ENCODE results near the gene PCDH15. TPM values are rescaled to one million over a fixed set of nuclear protein-coding genes. Genes with fewer than 3 reads are reported as not detected.

Gene PCDH15
- total RNA-seq, 1 donor from 2014 or later = 0.25 TPM

DNA sequence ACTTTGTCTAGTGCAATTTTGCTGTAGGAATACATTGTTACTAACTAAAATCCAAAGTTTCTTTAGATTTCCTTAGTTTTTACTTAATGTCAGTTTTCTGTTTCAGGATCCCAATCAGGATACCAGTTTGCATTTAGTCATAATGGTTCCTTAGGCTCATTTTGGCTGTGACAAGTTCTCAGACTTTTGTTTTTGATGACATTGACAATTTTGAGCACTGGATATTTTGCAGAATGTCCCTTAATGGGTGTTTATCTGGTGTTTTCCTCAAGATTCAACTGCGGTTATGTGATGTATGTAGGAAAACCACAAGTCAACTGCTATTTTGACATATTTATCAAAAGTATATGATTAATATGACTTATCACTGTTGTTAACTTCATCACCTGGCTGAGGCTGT lies 482.6 kb downstream of the PCDH15 start:
- Histone ChIP-seq H3K9me3 (no peaks in the 10 kb centered on the region), H3K4me1 (no peaks in the 10 kb centered on the region), H3K27me3 (no peaks in the 10 kb centered on the region), H3K27ac (no peak overlapping the region), H3K4me3 (no peak overlapping the region), H3K36me3 (no peaks in the 10 kb centered on the region)
- TF ChIP-seq POLR2A (IDR thresholded peaks at IDR 0.05) (no peak), POLR2AphosphoS5 (IDR thresholded peaks at IDR 0.05; ENCODE audit: insufficient read depth in 1 of 2, low read depth in 1 of 2) (no peak)
- TF ChIP-seq, protein P1, sequence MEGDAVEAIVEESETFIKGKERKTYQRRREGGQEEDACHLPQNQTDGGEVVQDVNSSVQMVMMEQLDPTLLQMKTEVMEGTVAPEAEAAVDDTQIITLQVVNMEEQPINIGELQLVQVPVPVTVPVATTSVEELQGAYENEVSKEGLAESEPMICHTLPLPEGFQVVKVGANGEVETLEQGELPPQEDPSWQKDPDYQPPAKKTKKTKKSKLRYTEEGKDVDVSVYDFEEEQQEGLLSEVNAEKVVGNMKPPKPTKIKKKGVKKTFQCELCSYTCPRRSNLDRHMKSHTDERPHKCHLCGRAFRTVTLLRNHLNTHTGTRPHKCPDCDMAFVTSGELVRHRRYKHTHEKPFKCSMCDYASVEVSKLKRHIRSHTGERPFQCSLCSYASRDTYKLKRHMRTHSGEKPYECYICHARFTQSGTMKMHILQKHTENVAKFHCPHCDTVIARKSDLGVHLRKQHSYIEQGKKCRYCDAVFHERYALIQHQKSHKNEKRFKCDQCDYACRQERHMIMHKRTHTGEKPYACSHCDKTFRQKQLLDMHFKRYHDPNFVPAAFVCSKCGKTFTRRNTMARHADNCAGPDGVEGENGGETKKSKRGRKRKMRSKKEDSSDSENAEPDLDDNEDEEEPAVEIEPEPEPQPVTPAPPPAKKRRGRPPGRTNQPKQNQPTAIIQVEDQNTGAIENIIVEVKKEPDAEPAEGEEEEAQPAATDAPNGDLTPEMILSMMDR (IDR thresholded peaks at IDR 0.05) = no peak
- no peak for DNase-seq (ENCODE audit: extremely low spot score in 2 of 2)
- intact Hi-C loops (cut with DNase I) = no loop called here

DNA sequence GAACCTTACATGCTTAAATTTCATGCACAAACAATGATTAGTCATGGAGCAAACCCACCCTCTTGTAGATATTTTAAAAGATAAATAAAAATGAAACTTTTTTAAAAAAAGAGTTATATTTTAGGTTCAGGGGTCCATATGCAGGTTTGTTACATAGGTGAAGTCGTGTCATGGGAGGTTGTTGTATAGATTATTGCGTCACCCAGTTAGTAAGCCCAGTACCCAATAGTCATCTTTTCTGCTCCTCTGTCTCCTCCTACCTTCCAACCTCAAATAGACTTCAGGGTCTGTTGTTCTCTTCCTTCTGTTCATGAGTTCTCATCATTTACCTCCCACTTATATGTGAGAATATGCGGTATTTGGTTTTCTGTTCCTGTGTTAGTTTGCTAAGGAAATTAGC lies 486.6 kb downstream of the PCDH15 start:
- no peaks in the 10 kb centered on the region for H3K9me3 ChIP-seq
- no peaks in the 10 kb centered on the region for H3K36me3 ChIP-seq
- H3K27me3 ChIP-seq = no peaks in the 10 kb centered on the region
- H3K4me3 ChIP-seq = no peak overlapping the region
- intact Hi-C loops (cut with DNase I) = no loop called here
- TF ChIP-seq, protein P1 (IDR thresholded peaks at IDR 0.05) = no peak
- TF ChIP-seq POLR2A (IDR thresholded peaks at IDR 0.05) = no peak
- no peak for TF ChIP-seq POLR2AphosphoS5 (IDR thresholded peaks at IDR 0.05; ENCODE audit: insufficient read depth in 1 of 2, low read depth in 1 of 2)
- DNase-seq (ENCODE audit: extremely low spot score in 2 of 2) = no peak
- no peaks in the 10 kb centered on the region for H3K4me1 ChIP-seq
- no peak overlapping the region for H3K27ac ChIP-seq

DNA sequence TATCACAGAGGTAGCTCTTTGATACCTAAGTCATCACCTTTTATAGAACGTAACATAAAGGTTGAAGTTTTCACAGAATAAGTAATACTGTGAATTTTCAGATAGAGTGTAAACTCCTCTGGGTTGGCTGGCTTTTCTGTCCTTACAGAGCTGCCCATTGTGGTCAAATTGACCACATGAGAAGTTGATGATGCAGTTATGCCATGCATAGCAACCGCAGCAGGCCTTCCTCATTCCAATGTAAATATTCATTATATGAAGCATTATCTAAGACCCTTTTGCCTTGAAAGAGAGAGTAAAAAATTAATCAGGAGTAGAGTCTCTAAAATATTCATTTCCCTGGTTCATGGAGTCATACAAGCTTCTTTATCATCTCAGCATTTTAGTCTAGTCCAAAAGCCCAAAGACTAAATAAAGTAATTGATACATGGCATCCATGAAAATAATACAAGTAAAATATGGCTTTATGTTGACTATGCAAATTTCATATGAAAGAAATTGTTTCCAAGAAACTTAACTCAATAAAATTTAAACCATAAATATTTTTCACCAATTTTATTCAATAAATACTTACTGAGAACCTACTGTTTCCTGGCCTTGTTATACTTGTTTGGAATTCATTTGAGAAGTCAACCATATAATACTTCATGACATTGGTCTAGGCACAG lies 516.4 kb downstream of the PCDH15 start:
- no peak overlapping the region for H3K4me3 ChIP-seq
- TF ChIP-seq POLR2AphosphoS5 (IDR thresholded peaks at IDR 0.05; ENCODE audit: insufficient read depth in 1 of 2, low read depth in 1 of 2) (no peak), POLR2A (IDR thresholded peaks at IDR 0.05) (no peak)
- no peaks in the 10 kb centered on the region for H3K27me3 ChIP-seq
- no peaks in the 10 kb centered on the region for H3K4me1 ChIP-seq
- intact Hi-C loops (cut with DNase I) = no loop called here
- no peaks in the 10 kb centered on the region for H3K36me3 ChIP-seq
- DNase-seq (ENCODE audit: extremely low spot score in 2 of 2) = no peak
- H3K9me3 ChIP-seq = no peaks in the 10 kb centered on the region
- H3K27ac ChIP-seq = no peak overlapping the region

DNA sequence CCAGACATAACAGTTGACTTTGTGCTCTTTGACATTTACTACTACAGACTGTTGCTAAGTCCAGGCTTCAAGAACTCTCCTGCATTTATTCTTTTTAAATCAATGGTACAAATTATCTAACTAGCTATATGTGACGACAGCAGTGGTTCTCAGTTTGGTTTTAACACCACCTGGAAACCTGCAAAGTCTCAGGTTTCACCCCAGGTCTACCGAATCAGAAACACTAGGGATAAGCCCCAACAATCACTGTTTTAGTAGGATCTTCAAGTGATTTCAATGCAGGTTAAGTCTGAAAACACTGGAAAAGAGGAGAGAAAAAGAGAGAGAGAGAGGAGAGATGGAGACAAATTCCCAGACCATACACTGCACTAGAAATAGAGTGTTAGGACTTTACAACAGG lies 519.0 kb downstream of the PCDH15 start:
- Histone ChIP-seq H3K4me3 (no peak overlapping the region), H3K27me3 (no peaks in the 10 kb centered on the region), H3K9me3 (no peaks in the 10 kb centered on the region), H3K4me1 (no peaks in the 10 kb centered on the region), H3K36me3 (no peaks in the 10 kb centered on the region), H3K27ac (no peak overlapping the region)
- no peak for DNase-seq (ENCODE audit: extremely low spot score in 2 of 2)
- intact Hi-C loops (cut with DNase I) = no loop called here
- TF ChIP-seq, protein P1 (IDR thresholded peaks at IDR 0.05) = no peak
- TF ChIP-seq POLR2AphosphoS5 (IDR thresholded peaks at IDR 0.05; ENCODE audit: insufficient read depth in 1 of 2, low read depth in 1 of 2) (no peak), POLR2A (IDR thresholded peaks at IDR 0.05) (no peak)

DNA sequence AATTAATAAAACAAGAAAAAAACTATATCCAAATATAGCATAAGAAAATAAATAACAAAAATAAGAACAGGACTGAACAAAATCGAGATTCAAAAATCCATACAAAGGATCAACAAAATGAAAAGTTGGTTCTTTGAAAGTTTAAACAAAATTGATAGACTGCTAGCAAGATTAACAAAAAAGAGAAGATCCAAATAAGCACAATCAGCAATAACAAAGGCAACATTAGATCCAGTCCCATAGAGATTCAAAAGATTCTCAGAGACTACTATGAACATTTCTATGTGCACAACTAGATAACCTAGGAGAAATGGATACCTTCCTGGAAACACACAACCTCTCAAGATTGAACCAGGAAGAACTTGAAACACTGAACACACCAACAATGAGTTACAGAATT lies 534.6 kb downstream of the PCDH15 start:
- H3K9me3 ChIP-seq = no peaks in the 10 kb centered on the region
- intact Hi-C loops (cut with DNase I) = no loop called here
- H3K4me1 ChIP-seq = no peaks in the 10 kb centered on the region
- no peaks in the 10 kb centered on the region for H3K36me3 ChIP-seq
- H3K27me3 ChIP-seq = no peaks in the 10 kb centered on the region
- no peak for TF ChIP-seq POLR2AphosphoS5 (IDR thresholded peaks at IDR 0.05; ENCODE audit: insufficient read depth in 1 of 2, low read depth in 1 of 2)
- TF ChIP-seq, protein P1 (IDR thresholded peaks at IDR 0.05) = no peak
- TF ChIP-seq POLR2A (IDR thresholded peaks at IDR 0.05) = no peak
- H3K27ac ChIP-seq = no peak overlapping the region
- DNase-seq (ENCODE audit: extremely low spot score in 2 of 2) = no peak
- H3K4me3 ChIP-seq = no peak overlapping the region
